GM19395 (cell line): ENCODE measurements around the gene CFAP20DC.
"Not testable (repeated sequence)": the region's sequence is repeated elsewhere in the genome, so short reads cannot be mapped to it uniquely, and the experiment has no call there.

Experiments used
- ATAC-seq: cut with Tn5 transposase; IDR thresholded peaks from one replicate; pipeline ENCODE4 v1.9.1; 2021; ENCODE audit warnings: mild to moderate bottlenecking, moderate library complexity; ENCODE audit not compliant: unreplicated experiment

CFAP20DC gene

DNA sequence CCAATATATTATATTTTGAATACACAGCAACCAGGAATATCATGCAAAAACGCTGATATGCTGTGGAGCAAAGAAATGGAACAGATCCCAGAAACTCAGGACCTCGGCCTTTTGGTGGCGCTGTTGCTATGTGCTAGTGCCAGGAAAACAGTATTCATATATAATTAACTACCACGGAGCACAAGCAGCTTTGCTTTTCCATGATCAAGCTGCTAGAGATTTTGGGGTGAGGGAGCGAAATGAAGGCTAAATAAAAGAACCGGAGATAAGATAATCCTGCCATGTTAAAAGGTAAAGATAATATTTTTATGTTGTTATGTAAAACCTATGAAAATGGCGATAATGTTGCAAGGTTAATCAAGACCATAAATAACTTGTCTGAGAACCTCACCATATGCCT lies 225.5 kb downstream of the CFAP20DC start:
- no peak for ATAC-seq

DNA sequence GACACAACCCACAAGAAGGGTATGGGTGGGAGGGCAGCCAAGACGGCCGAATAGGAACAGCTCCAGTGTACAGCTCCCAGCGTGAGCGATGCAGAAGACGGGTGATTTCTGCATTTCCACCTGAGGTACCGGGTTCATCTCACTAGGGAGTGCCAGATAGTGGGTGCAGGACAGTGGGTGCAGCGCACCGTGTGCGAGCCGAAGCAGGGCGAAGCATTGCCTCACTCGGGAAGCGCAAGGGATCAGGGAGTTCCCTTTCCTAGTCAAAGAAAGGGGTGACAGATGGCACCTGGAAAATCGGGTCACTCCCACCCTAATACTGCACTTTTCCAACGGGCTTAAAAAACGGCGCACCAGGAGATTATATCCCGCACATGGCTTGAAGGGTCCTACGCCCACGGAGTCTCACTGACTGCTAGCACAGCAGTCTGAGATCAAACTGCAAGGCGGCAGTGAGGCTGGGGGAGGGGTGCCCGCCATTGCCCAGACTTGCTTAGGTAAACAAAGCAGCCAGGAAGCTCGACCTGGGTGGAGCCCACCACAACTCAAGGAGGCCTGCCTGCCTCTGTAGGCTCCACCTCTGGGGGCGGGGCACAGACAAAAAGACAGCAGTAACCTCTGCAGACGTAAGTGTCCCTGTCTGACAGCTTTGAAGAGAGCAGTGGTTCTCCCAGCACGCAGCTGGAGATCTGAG lies 243.1 kb downstream of the CFAP20DC start:
- not testable (repeated sequence) for ATAC-seq

DNA sequence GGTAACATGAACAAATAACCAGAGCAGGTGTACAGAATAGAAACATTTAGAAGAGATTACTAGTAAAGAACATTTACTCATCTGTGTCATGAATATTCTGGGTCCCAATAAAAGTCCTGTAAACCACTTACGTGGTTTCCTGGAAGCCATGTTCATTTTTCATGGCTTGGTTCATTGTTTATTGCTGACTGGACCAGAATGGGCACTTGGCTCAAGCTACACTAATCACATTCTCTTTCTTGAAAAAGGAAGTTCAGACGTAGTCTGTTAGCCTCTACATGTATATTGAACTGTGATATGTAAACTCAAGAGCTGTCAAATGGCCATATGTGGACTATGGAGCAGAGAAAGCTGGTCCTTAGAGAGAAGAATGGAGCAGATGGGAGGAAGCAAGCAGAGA lies 244.9 kb downstream of the CFAP20DC start:
- no peak for ATAC-seq

GRCh38 chr3:58801541-58801940 lies 248.3 kb downstream of the CFAP20DC start:
- ATAC-seq = no peak

DNA sequence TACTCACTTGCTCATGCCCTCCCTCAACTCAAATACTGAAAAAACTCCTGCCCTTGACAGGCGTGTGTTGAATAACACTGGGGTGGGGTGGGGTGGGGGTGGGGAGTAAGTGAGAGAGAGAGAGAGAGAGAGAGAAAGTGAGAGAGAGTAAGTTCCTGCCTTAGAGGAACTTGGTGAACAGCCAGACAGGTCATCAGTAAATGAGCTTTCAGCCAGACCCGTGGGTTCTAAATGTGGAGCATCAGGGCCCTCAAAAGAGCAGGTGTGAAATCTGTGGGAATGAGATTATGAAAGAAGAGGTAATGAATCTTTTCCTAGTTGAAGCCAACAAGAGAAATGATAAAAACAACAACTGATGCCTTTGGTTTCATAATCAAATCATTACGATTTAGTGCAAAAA lies 248.9 kb downstream of the CFAP20DC start:
- ATAC-seq = no peak

DNA sequence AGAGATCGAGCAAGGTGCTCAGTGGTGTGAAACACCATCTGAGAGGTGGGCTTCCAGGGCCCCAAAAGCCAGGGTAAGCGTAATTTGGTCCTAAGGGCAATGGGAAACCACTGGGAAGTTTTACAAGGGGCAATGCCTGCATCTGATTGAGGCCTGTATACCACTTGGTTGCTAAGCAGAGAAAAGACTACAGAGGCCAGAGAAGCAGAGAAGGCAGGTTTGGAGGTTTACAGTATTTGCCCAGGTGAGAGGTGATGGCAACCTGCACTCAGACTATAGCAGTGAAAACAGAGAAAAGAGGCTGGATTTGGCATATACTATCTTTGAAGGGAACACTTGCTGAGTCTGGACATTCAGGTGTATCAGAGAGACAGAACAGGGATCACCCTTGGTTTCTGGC lies 249.8 kb downstream of the CFAP20DC start:
- ATAC-seq = no peak

DNA sequence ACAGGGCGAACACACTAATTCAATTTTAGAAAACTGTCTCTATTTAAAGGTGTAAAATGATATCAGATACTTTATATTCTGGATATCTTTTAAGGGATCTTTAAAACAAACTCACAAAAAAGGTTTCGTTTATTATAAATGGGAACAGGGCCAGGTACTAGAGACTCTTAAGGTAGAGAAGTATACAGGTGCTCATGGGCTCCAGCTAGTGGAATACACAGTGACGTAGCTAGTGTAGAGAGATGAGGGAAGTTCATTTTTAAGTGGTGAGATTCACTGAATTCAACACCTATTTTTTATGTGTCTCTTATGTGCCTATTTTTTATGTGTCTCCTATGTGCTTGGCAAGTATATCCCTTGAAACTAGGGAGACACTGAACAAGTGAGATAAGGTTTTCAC lies 250.6 kb downstream of the CFAP20DC start:
- ATAC-seq = no peak

GRCh38 chr3:58798312-58798711 lies 251.5 kb downstream of the CFAP20DC start:
- ATAC-seq = no peak

GRCh38 chr3:58794750-58795149 lies 255.1 kb downstream of the CFAP20DC start:
- no peak for ATAC-seq

DNA sequence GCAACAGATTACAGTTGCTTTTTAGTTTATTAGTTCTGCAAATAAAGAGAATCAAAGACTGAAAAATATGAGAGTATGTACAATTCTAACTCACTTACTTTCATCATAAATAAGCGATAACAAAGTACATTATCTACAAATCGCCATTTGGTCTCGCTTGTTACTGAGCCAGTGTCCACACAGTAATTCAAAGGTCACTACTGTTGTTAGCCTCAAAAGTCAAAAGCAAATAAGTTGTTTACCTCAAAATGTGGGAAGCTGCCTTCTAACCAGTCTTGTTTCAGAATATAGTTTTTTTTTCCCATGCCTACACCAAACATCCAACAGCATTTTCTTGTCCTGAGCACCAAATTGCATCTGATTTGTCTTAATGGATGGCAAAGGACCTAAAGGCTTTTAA lies 255.9 kb downstream of the CFAP20DC start:
- no peak for ATAC-seq

- no peak for ATAC-seq
Observed at GRCh38 chr3:58792921-58793451, 256.8 kb downstream of the CFAP20DC start.

- no peak for ATAC-seq
Observed at GRCh38 chr3:58789385-58789784, 260.4 kb downstream of the CFAP20DC start.

DNA sequence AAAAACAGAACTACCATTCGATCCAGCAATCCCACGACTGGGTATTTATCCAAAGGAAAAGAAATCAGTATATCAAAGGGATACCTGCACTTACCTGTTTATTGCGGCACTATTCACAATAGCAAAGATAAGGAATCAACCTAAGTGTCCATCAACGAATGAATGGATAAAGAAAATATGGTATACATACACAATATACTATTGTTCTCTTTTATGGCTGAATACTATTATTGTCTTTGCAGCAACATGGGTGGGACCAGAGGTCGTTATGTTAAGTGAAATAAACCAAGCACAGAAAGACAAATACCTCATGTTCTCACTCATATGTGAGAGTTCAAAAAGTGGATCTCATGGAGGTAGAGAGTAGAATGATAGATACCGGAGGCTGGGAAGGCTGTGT lies 264.9 kb downstream of the CFAP20DC start:
- ATAC-seq = no peak

GRCh38 chr3:58784425-58784824 lies 265.4 kb downstream of the CFAP20DC start:
- no peak for ATAC-seq

DNA sequence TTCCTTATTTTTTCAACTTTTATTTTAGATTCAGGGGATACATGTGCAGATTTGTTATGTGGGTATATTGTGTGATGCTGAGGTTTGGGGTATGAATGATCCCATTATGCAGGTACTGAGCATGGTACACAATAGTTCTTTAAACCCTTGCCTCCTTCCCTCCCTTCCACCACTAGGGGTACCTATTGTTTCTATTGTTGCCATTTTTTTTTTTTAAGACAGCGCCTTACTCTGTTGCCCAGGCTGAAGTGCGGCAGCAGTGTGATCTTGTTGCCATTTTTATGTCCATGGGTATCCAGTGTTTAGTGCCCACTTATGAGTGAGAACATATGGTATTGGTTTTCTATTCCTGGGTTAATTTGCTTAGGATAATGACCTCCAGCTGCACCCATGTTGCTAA lies 266.0 kb downstream of the CFAP20DC start:
- no peak for ATAC-seq

- no peak for ATAC-seq
Observed at GRCh38 chr3:58779934-58780333, 269.9 kb downstream of the CFAP20DC start.

- ATAC-seq = no peak
Observed at GRCh38 chr3:58776231-58776630, 273.6 kb downstream of the CFAP20DC start.

DNA sequence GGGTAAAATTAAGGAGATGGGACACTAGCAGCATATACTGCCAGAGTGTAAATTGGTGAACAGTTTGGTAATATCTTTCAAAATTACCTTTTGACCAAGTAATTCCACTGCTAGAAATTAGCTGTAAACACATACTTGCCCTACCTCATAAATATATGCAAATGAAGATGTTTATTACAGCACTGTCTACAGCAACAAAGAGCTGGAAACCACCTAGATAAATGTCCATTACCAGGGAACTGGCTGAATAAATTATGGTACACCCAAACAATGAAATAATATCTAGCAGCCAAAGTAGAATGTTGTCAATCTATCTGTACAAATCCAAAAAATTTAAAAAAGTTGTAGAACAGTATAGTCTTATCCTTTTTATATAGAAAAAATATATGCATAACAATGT lies 277.4 kb downstream of the CFAP20DC start:
- ATAC-seq = no peak

GRCh38 chr3:58769065-58769464 lies 280.8 kb downstream of the CFAP20DC start:
- no peak for ATAC-seq

DNA sequence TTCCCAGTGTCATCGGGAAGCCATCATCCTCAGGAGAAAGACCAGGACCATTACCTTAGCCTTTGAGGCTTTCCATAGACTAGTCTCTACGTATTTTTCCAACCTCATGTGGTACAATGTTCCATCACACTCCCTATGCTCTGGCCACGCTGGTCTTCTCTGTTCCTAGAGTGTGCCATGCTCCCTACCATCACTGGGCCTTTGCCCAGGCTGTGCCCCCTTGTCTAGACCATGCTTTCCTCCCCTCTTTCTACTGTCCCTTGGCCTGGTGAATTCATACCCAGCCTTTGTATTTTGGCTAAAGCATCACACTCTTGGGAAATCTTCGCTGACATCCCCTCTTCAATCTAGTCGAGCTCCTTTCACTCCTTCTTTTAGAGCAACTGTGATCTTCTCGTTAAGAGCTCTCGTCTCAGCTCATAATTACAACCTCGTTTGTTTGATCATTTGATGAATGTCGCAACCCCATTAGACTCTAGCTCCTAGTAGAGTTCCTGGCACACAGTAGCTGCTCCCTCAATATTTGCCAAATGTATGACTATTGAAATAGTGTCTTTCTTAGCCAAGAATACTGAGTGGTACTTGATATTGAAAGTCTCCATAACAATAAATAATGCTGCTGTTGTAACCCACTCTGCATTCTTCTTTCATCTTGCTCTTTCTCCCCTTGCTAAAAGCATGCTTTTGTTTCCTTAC lies 283.1 kb downstream of the CFAP20DC start:
- ATAC-seq = no peak

- no peak for ATAC-seq
Observed at GRCh38 chr3:58755150-58755549, 294.7 kb downstream of the CFAP20DC start.

GRCh38 chr3:58754074-58754473 lies 295.8 kb downstream of the CFAP20DC start:
- peak; percentile 74 for ATAC-seq
